Measurements from ENCODE around the gene RCOR1. TPM values are rescaled to one million over a fixed set of nuclear protein-coding genes. Genes with fewer than 3 reads are reported as not detected.

RCOR1 gene
- total RNA-seq, 1 experiment from 2014 or later: 102 TPM

DNA sequence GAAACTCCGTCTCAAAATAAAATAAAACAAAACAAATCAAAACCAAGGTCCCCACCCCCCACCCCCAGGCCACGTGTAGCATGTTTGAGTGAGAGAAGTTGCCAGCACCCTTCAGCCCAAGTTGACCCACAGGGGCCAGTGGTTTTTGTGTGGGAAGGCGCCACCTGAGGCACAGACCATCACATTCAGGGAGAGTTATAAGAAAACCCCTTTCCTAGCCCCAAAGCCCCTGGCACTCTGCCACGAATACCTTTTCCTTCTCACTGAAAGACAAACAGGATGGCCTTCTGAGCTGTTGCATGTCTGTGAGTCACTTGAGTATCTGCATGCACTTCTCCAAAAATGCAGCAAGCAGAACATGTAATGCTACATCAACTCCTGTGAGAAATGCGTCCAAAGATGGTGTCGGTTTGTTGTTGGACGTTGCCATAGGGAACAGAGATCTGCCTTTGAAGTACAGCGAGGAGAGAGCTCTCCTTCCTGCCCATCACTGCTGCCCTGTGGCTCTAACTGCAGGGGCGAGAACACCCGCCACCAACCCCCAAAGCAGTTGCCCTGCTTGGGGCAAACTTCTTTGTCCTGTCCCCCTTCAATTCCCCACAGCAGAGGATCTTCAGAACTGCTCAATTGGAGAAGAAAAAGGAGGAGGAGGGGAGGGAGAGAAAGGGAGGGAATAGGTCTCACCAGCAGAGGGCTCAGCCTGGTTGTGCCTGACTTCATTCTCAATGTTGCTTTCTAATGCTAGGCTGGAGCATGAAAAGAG is 182.1 kb downstream of the RCOR1 start:
- BruUV-seq (replicated peaks): no TSS peak
- CTCF ChIA-PET: interaction anchor here (0.6 to 0.7 kb wide), 2 partner anchors 139 to 478 kb away, joined by 3 read pairs; no protein-coding TSS in a partner anchor
- DNase-seq (ENCODE audit: low spot score): peak; percentile 84
- Histone ChIP-seq H3K36me3 (ENCODE audit: insufficient read depth, low read length, poor library complexity, severe bottlenecking) (no peaks in the 10 kb centered on the region), H3K9me3 (ENCODE audit: low read depth, low read length, poor library complexity, severe bottlenecking) (no peaks in the 10 kb centered on the region), H3K4me1 (ENCODE audit: insufficient read depth, low read length, poor library complexity, severe bottlenecking) (peaks cover 7% of the 10 kb centered on the region), H3K4me3 (ENCODE audit: low read depth, low read length, poor library complexity, severe bottlenecking) (no peak overlapping the region), H3K27ac (ENCODE audit: low read depth, low read length, poor library complexity, severe bottlenecking) (no peak overlapping the region), H3K27me3 (replicated peaks; ENCODE audit: insufficient read depth, low read depth, low read length, poor library complexity) (no peaks in the 10 kb centered on the region)
- TF ChIP-seq, protein P1, sequence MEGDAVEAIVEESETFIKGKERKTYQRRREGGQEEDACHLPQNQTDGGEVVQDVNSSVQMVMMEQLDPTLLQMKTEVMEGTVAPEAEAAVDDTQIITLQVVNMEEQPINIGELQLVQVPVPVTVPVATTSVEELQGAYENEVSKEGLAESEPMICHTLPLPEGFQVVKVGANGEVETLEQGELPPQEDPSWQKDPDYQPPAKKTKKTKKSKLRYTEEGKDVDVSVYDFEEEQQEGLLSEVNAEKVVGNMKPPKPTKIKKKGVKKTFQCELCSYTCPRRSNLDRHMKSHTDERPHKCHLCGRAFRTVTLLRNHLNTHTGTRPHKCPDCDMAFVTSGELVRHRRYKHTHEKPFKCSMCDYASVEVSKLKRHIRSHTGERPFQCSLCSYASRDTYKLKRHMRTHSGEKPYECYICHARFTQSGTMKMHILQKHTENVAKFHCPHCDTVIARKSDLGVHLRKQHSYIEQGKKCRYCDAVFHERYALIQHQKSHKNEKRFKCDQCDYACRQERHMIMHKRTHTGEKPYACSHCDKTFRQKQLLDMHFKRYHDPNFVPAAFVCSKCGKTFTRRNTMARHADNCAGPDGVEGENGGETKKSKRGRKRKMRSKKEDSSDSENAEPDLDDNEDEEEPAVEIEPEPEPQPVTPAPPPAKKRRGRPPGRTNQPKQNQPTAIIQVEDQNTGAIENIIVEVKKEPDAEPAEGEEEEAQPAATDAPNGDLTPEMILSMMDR (conservative IDR thresholded peaks at IDR 0.05; ENCODE audit: low read depth, low read length): peak; percentile 82
- TF ChIP-seq EZH2 (IDR thresholded peaks at IDR 0.05; ENCODE audit: borderline replicate concordance, low read depth, low read length, poor library complexity, severe bottlenecking): no peak
- POLR2A ChIA-PET (ENCODE audit: low non-redundant PET): no interaction called here
- intact Hi-C loops (cut with micrococcal nuclease; ENCODE audit: unreplicated experiment): loop anchor here (2.0 to 5.0 kb wide), 2 partner anchors 142 to 252 kb away; no protein-coding TSS in a partner anchor

DNA sequence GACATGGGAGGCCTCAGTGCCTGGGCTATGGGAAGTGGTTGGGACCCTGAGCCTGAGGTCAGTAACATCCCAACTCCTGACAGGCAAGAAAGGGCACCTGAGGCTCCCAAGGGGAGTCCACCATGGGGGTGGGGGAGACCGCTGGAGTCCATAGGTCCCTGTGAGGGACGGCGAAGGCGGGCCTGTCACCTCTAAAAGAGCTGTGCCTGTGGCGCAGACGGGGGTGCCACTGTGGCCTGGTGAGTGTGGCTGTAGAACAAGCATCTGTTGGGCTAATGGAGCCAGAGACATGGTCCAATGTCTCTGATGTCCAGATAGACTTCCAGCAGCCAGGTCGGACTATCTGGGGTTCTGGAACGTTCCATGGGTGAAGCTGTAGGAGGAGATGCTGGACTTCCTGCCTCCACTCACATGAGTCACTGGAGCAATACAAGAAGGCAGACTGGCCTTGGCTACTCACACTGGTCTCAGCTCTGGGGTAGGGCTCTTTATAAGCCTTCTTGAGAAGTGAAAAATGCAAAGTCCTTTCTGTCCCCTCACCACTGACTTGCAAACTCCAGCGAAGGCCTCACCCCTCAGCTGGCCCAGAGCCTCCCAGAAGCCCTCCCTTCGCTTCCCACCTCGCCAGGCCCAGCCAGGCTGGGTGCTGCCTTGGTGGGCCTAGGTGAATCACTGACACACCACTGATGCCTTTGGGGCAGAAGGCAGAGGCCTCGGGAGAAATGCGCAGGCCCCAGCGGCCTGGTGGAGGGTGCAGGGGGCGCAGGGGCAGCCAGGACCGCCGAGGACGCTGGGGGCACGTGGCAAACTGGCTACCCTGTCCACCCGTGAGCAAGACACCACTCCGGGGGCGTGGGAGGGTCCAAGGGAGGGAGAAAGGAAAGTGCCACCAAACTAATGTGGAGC is 183.7 kb downstream of the RCOR1 start:
- no peaks in the 10 kb centered on the region for H3K36me3 ChIP-seq (ENCODE audit: insufficient read depth, low read length, poor library complexity, severe bottlenecking)
- POLR2A ChIA-PET (ENCODE audit: low non-redundant PET): no interaction called here
- DNase-seq (ENCODE audit: low spot score): no peak
- CTCF ChIA-PET: interaction anchor here (0.6 kb wide), 1 partner anchor 251 kb away, joined by 3 read pairs; no protein-coding TSS in a partner anchor
- no TSS peak for BruUV-seq (replicated peaks)
- H3K4me1 ChIP-seq (ENCODE audit: insufficient read depth, low read length, poor library complexity, severe bottlenecking): peaks cover 20% of the 10 kb centered on the region
- no peaks in the 10 kb centered on the region for H3K27me3 ChIP-seq (replicated peaks; ENCODE audit: insufficient read depth, low read depth, low read length, poor library complexity)
- TF ChIP-seq, protein P1 (conservative IDR thresholded peaks at IDR 0.05; ENCODE audit: low read depth, low read length): no peak
- no peak for TF ChIP-seq EZH2 (IDR thresholded peaks at IDR 0.05; ENCODE audit: borderline replicate concordance, low read depth, low read length, poor library complexity, severe bottlenecking)
- peak overlapping the region; percentile 46 for H3K27ac ChIP-seq (ENCODE audit: low read depth, low read length, poor library complexity, severe bottlenecking)
- no peaks in the 10 kb centered on the region for H3K9me3 ChIP-seq (ENCODE audit: low read depth, low read length, poor library complexity, severe bottlenecking)
- intact Hi-C loops (cut with micrococcal nuclease; ENCODE audit: unreplicated experiment): loop anchor here (2.0 to 5.0 kb wide), 2 partner anchors 141 to 254 kb away; no protein-coding TSS in a partner anchor
- no peak overlapping the region for H3K4me3 ChIP-seq (ENCODE audit: low read depth, low read length, poor library complexity, severe bottlenecking)
